Adrenal gland (tissue), 5 donors: ENCODE measurements around the gene RC3H1.

ENCODE experiments used
- POLR2A ChIP-seq, 2 donors: fragments of 450-650 bp; IDR thresholded peaks; one replicate each; pipeline ENCODE4 v1.6.1; 2017; ENCODE audit warnings: antibody characterized with exemption in 2 of 2, mild to moderate bottlenecking in 2 of 2, moderate library complexity in 1 of 2
- TF ChIP-seq, protein P1 (sequence below), 6 experiments: fragments of 450-650 bp in 4 of 6; fragments of 200-600 bp in 2 of 6; sonication (generic) in 1 of 6; IDR thresholded peaks; 1 replicate in 5 of 6; 2 replicates in 1 of 6; pipeline versions ENCODE4 v1.5.1 to v1.8.0; 2016 to 2021; ENCODE audit warnings: antibody characterized with exemption in 6 of 6, mild to moderate bottlenecking in 2 of 6, moderate library complexity in 1 of 6
- donor health status: DM: no; HTN: no; CAD: no.

DNA sequence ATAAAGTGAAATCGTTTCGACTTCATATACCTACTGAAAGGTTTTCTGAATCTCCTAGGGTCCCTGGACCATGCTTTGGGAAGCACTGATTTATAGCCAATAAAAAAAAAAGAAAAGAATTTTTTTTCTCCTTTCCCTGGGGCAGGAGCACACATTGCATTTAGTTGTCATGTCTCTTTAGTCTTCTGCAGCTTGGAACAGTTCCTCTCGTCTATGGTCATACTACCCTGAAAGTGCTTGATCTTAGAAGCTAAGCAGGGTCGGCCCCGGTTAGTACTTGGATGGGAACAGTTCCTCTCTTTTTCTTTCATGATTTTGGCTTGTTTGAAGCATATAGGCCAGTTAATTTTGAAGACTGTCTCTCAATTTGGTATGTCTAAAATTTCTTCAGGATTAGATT, 101.3 kb downstream of the RC3H1 start:
- TF ChIP-seq, protein P1, sequence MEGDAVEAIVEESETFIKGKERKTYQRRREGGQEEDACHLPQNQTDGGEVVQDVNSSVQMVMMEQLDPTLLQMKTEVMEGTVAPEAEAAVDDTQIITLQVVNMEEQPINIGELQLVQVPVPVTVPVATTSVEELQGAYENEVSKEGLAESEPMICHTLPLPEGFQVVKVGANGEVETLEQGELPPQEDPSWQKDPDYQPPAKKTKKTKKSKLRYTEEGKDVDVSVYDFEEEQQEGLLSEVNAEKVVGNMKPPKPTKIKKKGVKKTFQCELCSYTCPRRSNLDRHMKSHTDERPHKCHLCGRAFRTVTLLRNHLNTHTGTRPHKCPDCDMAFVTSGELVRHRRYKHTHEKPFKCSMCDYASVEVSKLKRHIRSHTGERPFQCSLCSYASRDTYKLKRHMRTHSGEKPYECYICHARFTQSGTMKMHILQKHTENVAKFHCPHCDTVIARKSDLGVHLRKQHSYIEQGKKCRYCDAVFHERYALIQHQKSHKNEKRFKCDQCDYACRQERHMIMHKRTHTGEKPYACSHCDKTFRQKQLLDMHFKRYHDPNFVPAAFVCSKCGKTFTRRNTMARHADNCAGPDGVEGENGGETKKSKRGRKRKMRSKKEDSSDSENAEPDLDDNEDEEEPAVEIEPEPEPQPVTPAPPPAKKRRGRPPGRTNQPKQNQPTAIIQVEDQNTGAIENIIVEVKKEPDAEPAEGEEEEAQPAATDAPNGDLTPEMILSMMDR (IDR thresholded peaks at IDR 0.05) = no peak
- TF ChIP-seq POLR2A (IDR thresholded peaks at IDR 0.05) = no peak
